HUES48 (cell line): ENCODE results near the gene ZMYND8.

ENCODE experiments used
- H3K27ac ChIP-seq: one replicate; pipeline ENCODE4 v1.7.0; 2013; ENCODE audit warnings: low read depth, low read length, inconsistent platforms
- H3K27me3 ChIP-seq: 2 replicates; pipeline ENCODE4 v1.6.1; 2013; ENCODE audit warnings: mild to moderate bottlenecking, low read length; ENCODE audit not compliant: control insufficient read depth, insufficient read depth
- H3K36me3 ChIP-seq: 2 replicates; pipeline ENCODE4 v1.6.1; 2013; ENCODE audit warnings: low read length; ENCODE audit not compliant: control insufficient read depth, insufficient read depth
- H3K4me1 ChIP-seq: 2 replicates; pipeline ENCODE4 v1.6.1; 2013; ENCODE audit warnings: mild to moderate bottlenecking, low read length; ENCODE audit not compliant: control insufficient read depth, insufficient read depth
- H3K4me3 ChIP-seq: 2 replicates; pipeline ENCODE4 v1.5.1; 2013; ENCODE audit warnings: mild to moderate bottlenecking, low read depth, low read length
- H3K9ac ChIP-seq: 2 replicates; pipeline ENCODE4 v1.6.1; 2013; ENCODE audit warnings: mild to moderate bottlenecking, low read depth, low read length, moderate library complexity
- H3K9me3 ChIP-seq: 2 replicates; pipeline ENCODE4 v1.6.1; 2013; ENCODE audit warnings: low read length; ENCODE audit not compliant: control insufficient read depth, insufficient read depth

Gene ZMYND8

DNA sequence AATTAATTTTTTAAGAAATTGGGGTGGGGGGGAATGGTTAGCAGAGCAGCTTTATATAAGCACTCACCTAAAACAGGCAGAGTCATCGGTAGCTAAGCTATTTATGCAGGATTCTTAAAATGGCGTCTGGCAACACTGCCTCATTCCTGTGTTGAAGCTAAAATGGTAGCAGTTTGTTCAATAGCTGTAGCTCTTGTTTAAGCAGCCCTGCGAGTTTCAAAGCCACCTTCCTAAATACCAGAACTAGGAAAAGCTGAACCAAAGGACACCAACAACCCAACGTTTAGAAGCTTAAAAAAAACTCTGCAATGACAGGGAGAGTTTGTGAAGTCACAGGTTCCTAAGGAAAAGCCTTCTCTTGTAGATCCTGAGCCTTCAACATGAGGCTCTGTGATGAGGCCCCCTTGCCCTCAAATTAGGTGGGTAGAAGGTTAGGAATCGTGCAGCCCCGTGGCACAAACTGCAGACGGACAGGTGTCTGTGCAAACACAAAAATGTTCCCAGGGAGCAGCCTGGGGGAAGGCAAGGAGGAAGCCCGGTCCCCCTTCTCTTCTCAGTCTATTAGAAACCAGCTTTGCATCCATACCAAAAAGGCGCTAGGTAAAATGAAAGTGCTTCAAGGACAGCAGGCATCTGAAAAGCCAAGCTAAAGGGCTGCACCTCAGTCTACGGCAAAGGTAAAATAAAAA lies 4.7 kb downstream of the ZMYND8 start:
- peak overlapping the region; percentile 23; the same call in 1 of the 2 replicates for H3K4me3 ChIP-seq
- peak overlapping the region; percentile 57 for H3K9ac ChIP-seq
- H3K9me3 ChIP-seq, result no peaks in the 10 kb centered on the region
- no peaks in the 10 kb centered on the region for H3K27me3 ChIP-seq
- H3K36me3 ChIP-seq, result peaks cover 30% of the 10 kb centered on the region
- H3K27ac ChIP-seq, result peak overlapping the region; percentile 99
- H3K4me1 ChIP-seq, result peaks cover 99% of the 10 kb centered on the region

DNA sequence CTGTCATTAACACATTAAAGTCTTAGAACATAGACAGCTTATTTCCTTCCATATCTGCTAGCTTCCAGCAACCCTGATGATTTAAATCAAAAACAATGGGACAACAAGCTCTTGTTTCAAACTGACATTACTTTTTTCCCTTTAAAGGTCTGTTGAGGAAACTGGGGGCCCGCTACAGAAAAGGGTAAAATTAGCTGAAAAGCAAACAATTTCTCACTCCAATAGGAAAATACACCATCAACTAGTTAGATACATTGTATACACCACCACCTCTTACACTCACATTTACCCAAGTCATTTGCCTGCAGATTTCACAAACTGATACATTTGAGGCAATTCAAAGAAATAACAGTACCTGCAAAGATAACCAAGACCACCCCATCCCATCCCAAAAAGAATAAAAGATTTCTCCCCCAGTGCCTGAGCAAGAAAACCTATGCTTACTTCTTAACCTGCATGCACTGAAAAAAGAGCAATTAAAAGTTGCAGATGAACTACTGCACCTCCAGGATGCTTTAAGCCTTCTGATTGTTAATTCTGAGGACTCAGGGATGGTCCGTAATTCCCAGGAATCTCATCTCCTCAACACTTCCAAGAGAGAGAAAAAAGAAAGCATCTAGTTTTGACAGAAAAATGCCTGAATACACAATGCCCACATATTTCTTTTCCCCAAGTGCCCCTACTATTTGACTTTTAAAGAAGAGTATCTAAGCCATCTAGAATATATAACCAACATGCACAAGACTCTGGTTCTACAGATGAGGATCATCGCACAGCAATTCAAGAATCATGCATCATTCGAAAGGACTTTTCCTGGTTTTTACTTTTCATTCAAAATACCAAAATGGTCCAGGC lies 5.6 kb downstream of the ZMYND8 start:
- peaks cover 93% of the 10 kb centered on the region for H3K4me1 ChIP-seq
- H3K36me3 ChIP-seq, result peaks cover 36% of the 10 kb centered on the region
- H3K9ac ChIP-seq, result peak overlapping the region; percentile 57
- no peaks in the 10 kb centered on the region for H3K27me3 ChIP-seq
- H3K9me3 ChIP-seq, result no peaks in the 10 kb centered on the region
- H3K4me3 ChIP-seq, result no peak overlapping the region
- H3K27ac ChIP-seq, result peak overlapping the region; percentile 99

- no peaks in the 10 kb centered on the region for H3K27me3 ChIP-seq
- peaks cover 37% of the 10 kb centered on the region for H3K36me3 ChIP-seq
- peak overlapping the region; percentile 99 for H3K27ac ChIP-seq
- no peaks in the 10 kb centered on the region for H3K9me3 ChIP-seq
- peak overlapping the region; percentile 4; the same call in 1 of the 2 replicates for H3K4me3 ChIP-seq
- H3K9ac ChIP-seq, result peak overlapping the region; percentile 26
- H3K4me1 ChIP-seq, result peaks cover 86% of the 10 kb centered on the region
Observed at GRCh38 chr20:47350181-47350550, 6.3 kb downstream of the ZMYND8 start.

DNA sequence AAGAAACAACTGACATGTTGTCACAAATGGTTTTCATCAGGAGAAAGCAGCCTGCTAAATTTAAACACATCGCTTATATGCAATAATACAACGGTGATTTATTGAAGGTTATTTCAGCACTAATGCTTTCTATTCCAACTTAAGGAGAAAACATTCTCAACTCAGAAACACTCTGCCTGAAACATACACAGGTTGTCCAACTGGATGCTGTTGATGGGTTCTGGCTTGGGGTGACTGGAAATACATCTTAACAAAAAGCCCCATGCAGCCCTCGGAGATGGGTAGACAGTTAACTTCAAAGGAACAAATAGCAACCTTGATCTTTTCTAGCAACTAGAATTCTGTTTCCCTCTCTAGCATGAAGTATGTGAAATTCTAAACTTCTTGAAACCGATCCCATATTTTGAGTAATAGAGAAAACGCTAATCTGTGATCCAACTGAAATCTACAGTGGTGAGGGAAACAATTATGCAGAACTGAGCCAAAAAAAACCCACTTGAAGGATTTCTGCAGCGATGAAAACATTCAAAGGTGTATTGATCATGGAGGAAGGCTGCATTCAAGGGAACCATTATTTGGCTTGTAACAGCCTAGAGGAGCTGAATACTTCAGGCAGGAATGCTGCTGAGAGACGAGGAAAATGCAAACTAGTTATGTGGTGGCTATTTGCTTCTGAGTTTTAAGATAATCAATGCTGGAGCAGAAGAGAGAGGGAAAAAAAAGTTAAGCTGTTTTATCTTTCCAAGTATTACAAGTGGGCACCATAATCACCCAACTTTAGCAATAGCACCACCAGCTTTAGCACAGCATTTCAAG lies 6.9 kb downstream of the ZMYND8 start:
- no peaks in the 10 kb centered on the region for H3K9me3 ChIP-seq
- H3K27me3 ChIP-seq, result no peaks in the 10 kb centered on the region
- H3K36me3 ChIP-seq, result peaks cover 36% of the 10 kb centered on the region
- H3K9ac ChIP-seq, result peak overlapping the region; percentile 26
- H3K4me1 ChIP-seq, result peaks cover 80% of the 10 kb centered on the region
- peak overlapping the region; percentile 99 for H3K27ac ChIP-seq
- peak overlapping the region; percentile 4; the same call in 1 of the 2 replicates for H3K4me3 ChIP-seq

GRCh38 chr20:47348539-47349142 lies 7.9 kb downstream of the ZMYND8 start:
- H3K27me3 ChIP-seq, result no peaks in the 10 kb centered on the region
- H3K9ac ChIP-seq, result 0 out of 2 replicates have a peak overlapping the region, but pooled peaks have one; percentile 26
- peak overlapping the region; percentile 9; the same call in 1 of the 2 replicates for H3K4me3 ChIP-seq
- no peaks in the 10 kb centered on the region for H3K9me3 ChIP-seq
- peaks cover 38% of the 10 kb centered on the region for H3K36me3 ChIP-seq
- H3K4me1 ChIP-seq, result peaks cover 70% of the 10 kb centered on the region
- H3K27ac ChIP-seq, result peak overlapping the region; percentile 99

- peak overlapping the region; percentile 9; the same call in 1 of the 2 replicates for H3K4me3 ChIP-seq
- H3K36me3 ChIP-seq, result peaks cover 35% of the 10 kb centered on the region
- 0 out of 2 replicates have a peak overlapping the region, but pooled peaks have one; percentile 26 for H3K9ac ChIP-seq
- no peaks in the 10 kb centered on the region for H3K9me3 ChIP-seq
- peaks cover 62% of the 10 kb centered on the region for H3K4me1 ChIP-seq
- H3K27me3 ChIP-seq, result no peaks in the 10 kb centered on the region
- H3K27ac ChIP-seq, result peak overlapping the region; percentile 99
Observed at GRCh38 chr20:47347661-47348435, 8.7 kb downstream of the ZMYND8 start.

DNA sequence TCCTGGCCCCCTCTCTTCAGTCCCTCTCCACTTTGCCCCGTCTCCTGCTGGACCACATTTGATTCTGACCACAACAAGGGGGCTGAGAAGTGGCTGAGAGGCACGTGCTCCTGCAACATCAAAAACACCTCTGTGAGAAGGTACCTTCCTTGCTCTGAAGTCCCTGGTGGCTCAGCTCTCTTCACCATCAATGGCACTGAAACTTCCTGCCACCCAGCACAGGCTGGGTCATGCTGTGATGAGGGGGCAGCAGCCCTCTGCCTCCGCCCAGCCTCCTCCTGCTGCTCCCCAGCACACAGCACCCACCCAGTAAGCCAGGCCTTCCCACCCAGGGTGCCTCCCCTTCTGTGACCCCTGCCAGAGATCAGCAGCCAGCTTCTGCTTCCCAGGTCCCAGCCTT lies 10.3 kb downstream of the ZMYND8 start:
- H3K36me3 ChIP-seq, result peaks cover 35% of the 10 kb centered on the region
- H3K9ac ChIP-seq, result no peak overlapping the region
- no peak overlapping the region for H3K4me3 ChIP-seq
- H3K4me1 ChIP-seq, result peaks cover 46% of the 10 kb centered on the region
- no peak overlapping the region for H3K27ac ChIP-seq
- no peaks in the 10 kb centered on the region for H3K27me3 ChIP-seq
- H3K9me3 ChIP-seq, result no peaks in the 10 kb centered on the region

- no peak overlapping the region for H3K4me3 ChIP-seq
- H3K27ac ChIP-seq, result no peak overlapping the region
- no peak overlapping the region for H3K9ac ChIP-seq
- H3K4me1 ChIP-seq, result peaks cover 37% of the 10 kb centered on the region
- peaks cover 39% of the 10 kb centered on the region for H3K36me3 ChIP-seq
- no peaks in the 10 kb centered on the region for H3K9me3 ChIP-seq
- no peaks in the 10 kb centered on the region for H3K27me3 ChIP-seq
Observed at GRCh38 chr20:47345214-47345613, 11.3 kb downstream of the ZMYND8 start.

DNA sequence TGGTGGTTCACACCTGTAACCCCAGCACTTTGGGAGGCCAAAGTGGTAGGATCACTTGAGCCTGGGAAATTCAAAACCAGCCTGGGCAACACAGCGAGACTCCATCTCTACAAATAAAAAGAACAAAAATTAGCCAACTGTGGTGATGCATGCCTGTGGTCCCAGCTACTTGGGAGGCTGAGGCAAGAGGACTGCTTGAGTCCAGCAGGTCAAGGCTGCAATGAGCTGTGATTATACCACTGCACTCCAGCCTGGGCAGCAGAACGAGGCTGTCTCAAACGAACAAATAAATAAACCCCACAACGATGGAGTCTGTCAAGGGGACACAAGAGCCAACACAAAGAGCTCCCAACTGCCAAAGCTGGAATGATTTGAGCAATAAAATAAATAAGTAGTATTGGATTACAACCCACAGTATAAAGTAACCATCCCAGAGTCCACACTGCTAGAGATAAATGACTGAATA lies 13.5 kb downstream of the ZMYND8 start:
- no peaks in the 10 kb centered on the region for H3K9me3 ChIP-seq
- no peak overlapping the region for H3K27ac ChIP-seq
- peaks cover 52% of the 10 kb centered on the region for H3K36me3 ChIP-seq
- peaks cover 24% of the 10 kb centered on the region for H3K4me1 ChIP-seq
- no peaks in the 10 kb centered on the region for H3K27me3 ChIP-seq
- H3K4me3 ChIP-seq, result no peak overlapping the region
- H3K9ac ChIP-seq, result no peak overlapping the region
